ENCODE measurements around the gene PROM1.

Gene PROM1

GRCh38 chr4:16031546-16032395, 52.1 kb downstream of the PROM1 start:
- H3K36me3 ChIP-seq (ENCODE audit: low read length), result no peaks in the 10 kb centered on the region
- H3K4me3 ChIP-seq (ENCODE audit: insufficient read depth, low read length, poor library complexity, severe bottlenecking), result no peak overlapping the region
- H3K27ac ChIP-seq (ENCODE audit: low read depth, low read length), result no peak overlapping the region
- H3K9me3 ChIP-seq (ENCODE audit: insufficient read depth, low read length), result no peaks in the 10 kb centered on the region
- no peak for TF ChIP-seq EZH2phosphoT487 (conservative IDR thresholded peaks at IDR 0.05; ENCODE audit: low read length)
- no peak for TF ChIP-seq CTCF (IDR thresholded peaks at IDR 0.05; ENCODE audit: insufficient read depth, low read length, poor library complexity, severe bottlenecking)
- H3K9ac ChIP-seq (ENCODE audit: low read length), result no peak overlapping the region
- no peaks in the 10 kb centered on the region for H4K20me1 ChIP-seq (ENCODE audit: low read depth, low read length)
- no peaks in the 10 kb centered on the region for H3K27me3 ChIP-seq (ENCODE audit: low read length)
- no peak overlapping the region for H2AFZ ChIP-seq (ENCODE audit: low read depth, low read length, severe bottlenecking)
- H3F3A ChIP-seq (ENCODE audit: insufficient read depth), result no peaks in the 10 kb centered on the region
- H3K4me2 ChIP-seq (ENCODE audit: low read depth, low read length, poor library complexity, severe bottlenecking), result no peak overlapping the region
- H3K9me2 ChIP-seq (replicated peaks; ENCODE audit: insufficient read depth, low read length), result no peaks in the 10 kb centered on the region
- no peaks in the 10 kb centered on the region for H3K79me2 ChIP-seq (ENCODE audit: insufficient read depth, low read length)

- TF ChIP-seq CTCF (IDR thresholded peaks at IDR 0.05; ENCODE audit: insufficient read depth, low read length, poor library complexity, severe bottlenecking), result no peak
- TF ChIP-seq EZH2phosphoT487 (conservative IDR thresholded peaks at IDR 0.05; ENCODE audit: low read length), result no peak
- Histone ChIP-seq H3K27me3 (ENCODE audit: low read length) (no peaks in the 10 kb centered on the region), H3K4me2 (ENCODE audit: low read depth, low read length, poor library complexity, severe bottlenecking) (no peak overlapping the region), H3K9ac (ENCODE audit: low read length) (no peak overlapping the region), H3K36me3 (ENCODE audit: low read length) (no peaks in the 10 kb centered on the region), H3K9me3 (ENCODE audit: insufficient read depth, low read length) (no peaks in the 10 kb centered on the region), H3K9me2 (replicated peaks; ENCODE audit: insufficient read depth, low read length) (no peaks in the 10 kb centered on the region), H3K27ac (ENCODE audit: low read depth, low read length) (no peak overlapping the region), H3K4me3 (ENCODE audit: insufficient read depth, low read length, poor library complexity, severe bottlenecking) (no peak overlapping the region), H3K79me2 (ENCODE audit: insufficient read depth, low read length) (no peaks in the 10 kb centered on the region), H2AFZ (ENCODE audit: low read depth, low read length, severe bottlenecking) (no peak overlapping the region), H3F3A (ENCODE audit: insufficient read depth) (no peaks in the 10 kb centered on the region), H4K20me1 (ENCODE audit: low read depth, low read length) (no peaks in the 10 kb centered on the region)
Measured at GRCh38 chr4:16029886-16030285, 53.9 kb downstream of the PROM1 start.

- Histone ChIP-seq H3K79me2 (ENCODE audit: insufficient read depth, low read length) (no peaks in the 10 kb centered on the region), H3F3A (ENCODE audit: insufficient read depth) (no peaks in the 10 kb centered on the region), H3K9me3 (ENCODE audit: insufficient read depth, low read length) (no peaks in the 10 kb centered on the region), H3K9me2 (replicated peaks; ENCODE audit: insufficient read depth, low read length) (no peaks in the 10 kb centered on the region), H3K27ac (ENCODE audit: low read depth, low read length) (no peak overlapping the region), H3K9ac (ENCODE audit: low read length) (no peak overlapping the region), H4K20me1 (ENCODE audit: low read depth, low read length) (no peaks in the 10 kb centered on the region), H2AFZ (ENCODE audit: low read depth, low read length, severe bottlenecking) (no peak overlapping the region), H3K4me2 (ENCODE audit: low read depth, low read length, poor library complexity, severe bottlenecking) (no peak overlapping the region), H3K36me3 (ENCODE audit: low read length) (no peaks in the 10 kb centered on the region), H3K27me3 (ENCODE audit: low read length) (no peaks in the 10 kb centered on the region), H3K4me3 (ENCODE audit: insufficient read depth, low read length, poor library complexity, severe bottlenecking) (no peak overlapping the region)
- TF ChIP-seq EZH2phosphoT487 (conservative IDR thresholded peaks at IDR 0.05; ENCODE audit: low read length), result no peak
- no peak for TF ChIP-seq CTCF (IDR thresholded peaks at IDR 0.05; ENCODE audit: insufficient read depth, low read length, poor library complexity, severe bottlenecking)
Measured at GRCh38 chr4:16029262-16029661, 54.6 kb downstream of the PROM1 start.
